Bronchial epithelial cell (primary cell): Measurements from ENCODE around the gene RNU6-9. TPM values are rescaled to one million over a fixed set of nuclear protein-coding genes. Genes with fewer than 3 reads are reported as not detected.
"Not testable (repeated sequence)": the region's sequence is repeated elsewhere in the genome, so short reads cannot be mapped to it uniquely, and the experiment has no call there.

Source experiments
- DNase-seq: peaks from one replicate; pipeline ENCODE4 v3.0.0-alpha.2; 2010; ENCODE audit warnings: low read depth
- FAIRE-seq: peaks from 2 replicates; lab custom pipeline; 2011; peaks lifted over from hg19 to GRCh38; lab: Jason Lieb, UNC
- H3K27me3 ChIP-seq: 2 replicates; pipeline ENCODE4 v1.5.1; 2011; ENCODE audit warnings: low read length; ENCODE audit not compliant: control insufficient read depth, insufficient read depth
- H3K36me3 ChIP-seq: 2 replicates; pipeline ENCODE4 v1.5.1; 2011; ENCODE audit warnings: low read length; ENCODE audit not compliant: control insufficient read depth, insufficient read depth
- H3K4me3 ChIP-seq: 2 replicates; pipeline ENCODE4 v1.5.1; 2011; ENCODE audit warnings: mild to moderate bottlenecking, low read depth, low read length, control low read depth
- total RNA-seq: library from RNA; depleted of rRNA; stranded (reverse); fragments of >200 nt; gene quantifications from 2 replicates; pipeline ENCODE4 v1.2.1, GENCODE V29; 2014
- TF ChIP-seq, protein P1 (sequence below): IDR thresholded peaks from 2 replicates; pipeline ENCODE4 v1.5.1; 2011; ENCODE audit warnings: mild to moderate bottlenecking, moderate library complexity, low read length, control low read depth, inconsistent platforms; ENCODE audit not compliant: insufficient read depth, severe bottlenecking

RNU6-9 gene
- total RNA-seq, 1 donor from 2014 or later = not detected

GRCh38 chr19:850221-850978, 42.9 kb upstream of the RNU6-9 start:
- FAIRE-seq (no peak), DNase-seq (no peak)
- TF ChIP-seq, protein P1, sequence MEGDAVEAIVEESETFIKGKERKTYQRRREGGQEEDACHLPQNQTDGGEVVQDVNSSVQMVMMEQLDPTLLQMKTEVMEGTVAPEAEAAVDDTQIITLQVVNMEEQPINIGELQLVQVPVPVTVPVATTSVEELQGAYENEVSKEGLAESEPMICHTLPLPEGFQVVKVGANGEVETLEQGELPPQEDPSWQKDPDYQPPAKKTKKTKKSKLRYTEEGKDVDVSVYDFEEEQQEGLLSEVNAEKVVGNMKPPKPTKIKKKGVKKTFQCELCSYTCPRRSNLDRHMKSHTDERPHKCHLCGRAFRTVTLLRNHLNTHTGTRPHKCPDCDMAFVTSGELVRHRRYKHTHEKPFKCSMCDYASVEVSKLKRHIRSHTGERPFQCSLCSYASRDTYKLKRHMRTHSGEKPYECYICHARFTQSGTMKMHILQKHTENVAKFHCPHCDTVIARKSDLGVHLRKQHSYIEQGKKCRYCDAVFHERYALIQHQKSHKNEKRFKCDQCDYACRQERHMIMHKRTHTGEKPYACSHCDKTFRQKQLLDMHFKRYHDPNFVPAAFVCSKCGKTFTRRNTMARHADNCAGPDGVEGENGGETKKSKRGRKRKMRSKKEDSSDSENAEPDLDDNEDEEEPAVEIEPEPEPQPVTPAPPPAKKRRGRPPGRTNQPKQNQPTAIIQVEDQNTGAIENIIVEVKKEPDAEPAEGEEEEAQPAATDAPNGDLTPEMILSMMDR = no peak
- Histone ChIP-seq H3K27me3 (peaks cover 1% of the 10 kb centered on the region), H3K36me3 (no peaks in the 10 kb centered on the region), H3K4me3 (no peak overlapping the region)

DNA sequence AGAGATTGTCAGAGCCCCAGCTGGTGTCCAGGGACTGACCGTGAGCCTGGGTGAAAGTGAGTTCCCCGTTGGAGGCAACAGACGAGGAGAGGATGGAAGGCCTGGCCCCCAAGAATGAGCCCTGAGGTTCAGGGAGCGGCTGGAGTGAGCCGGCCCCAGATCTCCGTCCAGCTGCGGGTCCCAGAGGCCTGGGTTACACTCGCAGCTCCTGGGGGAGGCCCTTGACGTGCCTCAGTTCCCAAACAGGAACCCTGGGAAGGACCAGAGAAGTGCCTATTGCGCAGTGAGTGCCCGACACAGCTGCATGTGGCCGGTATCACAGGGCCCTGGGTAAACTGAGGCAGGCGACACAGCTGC, 42.3 kb upstream of the RNU6-9 start:
- no peak for FAIRE-seq
- DNase-seq = no peak
- TF ChIP-seq, protein P1 = no peak
- Histone ChIP-seq H3K36me3 (no peaks in the 10 kb centered on the region), H3K4me3 (no peak overlapping the region), H3K27me3 (peaks cover 1% of the 10 kb centered on the region)

DNA sequence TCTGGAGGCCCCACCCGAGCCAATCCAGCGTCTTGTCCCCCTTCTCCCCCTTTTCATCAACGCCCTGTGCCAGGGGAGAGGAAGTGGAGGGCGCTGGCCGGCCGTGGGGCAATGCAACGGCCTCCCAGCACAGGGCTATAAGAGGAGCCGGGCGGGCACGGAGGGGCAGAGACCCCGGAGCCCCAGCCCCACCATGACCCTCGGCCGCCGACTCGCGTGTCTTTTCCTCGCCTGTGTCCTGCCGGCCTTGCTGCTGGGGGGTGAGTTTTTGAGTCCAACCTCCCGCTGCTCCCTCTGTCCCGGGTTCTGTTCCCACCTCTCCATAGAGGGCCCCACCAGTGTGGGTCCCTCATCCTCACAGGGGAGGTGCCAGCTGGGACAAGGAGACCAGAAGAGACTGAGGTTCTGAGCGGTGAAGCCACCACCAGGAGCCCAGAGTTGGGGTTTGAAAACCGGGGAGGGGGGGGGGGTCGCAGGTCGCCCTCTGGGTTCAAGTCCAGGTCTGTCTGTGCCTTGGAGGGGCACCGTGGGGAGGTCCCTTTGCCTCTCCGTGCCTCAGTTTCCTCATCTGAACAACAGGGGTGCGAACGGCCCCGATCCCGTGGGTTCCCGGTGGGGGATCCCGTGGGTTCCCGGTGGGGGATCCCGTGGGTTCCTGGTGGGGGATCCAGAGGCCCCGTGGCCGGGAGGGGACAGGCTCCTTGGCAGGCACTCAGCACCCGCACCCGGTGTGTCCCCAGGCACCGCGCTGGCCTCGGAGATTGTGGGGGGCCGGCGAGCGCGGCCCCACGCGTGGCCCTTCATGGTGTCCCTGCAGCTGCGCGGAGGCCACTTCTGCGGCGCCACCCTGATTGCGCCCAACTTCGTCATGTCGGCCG, 40.9 kb upstream of the RNU6-9 start, which contains the start of gene ELANE:
ELANE (plus strand) TSS at position 168 of the 878 bp plus-strand sequence; CDS start at position 194, 26 bp downstream.
- no peak for DNase-seq

DNA sequence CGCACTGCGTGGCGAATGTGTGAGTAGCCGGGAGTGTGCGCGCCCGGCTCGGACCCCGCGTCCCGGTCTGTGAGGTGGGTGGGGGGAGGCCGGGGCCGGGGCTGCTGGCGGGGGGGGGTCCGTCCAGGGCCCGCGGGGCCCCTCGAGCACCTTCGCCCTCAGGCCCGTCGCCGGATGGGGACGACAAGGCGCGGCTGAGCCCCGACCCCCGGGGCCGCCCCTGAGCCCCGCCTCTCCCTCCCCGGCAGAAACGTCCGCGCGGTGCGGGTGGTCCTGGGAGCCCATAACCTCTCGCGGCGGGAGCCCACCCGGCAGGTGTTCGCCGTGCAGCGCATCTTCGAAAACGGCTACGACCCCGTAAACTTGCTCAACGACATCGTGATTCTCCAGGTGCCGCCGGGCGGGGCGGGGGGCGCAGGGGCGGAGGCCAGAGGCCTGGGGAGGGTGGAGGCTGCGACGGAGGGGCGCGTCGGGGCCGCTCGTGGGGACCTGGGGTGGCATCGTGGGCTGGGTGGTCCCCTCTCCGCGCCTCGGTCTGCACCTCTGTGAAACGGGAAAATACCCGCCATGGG, 40.2 kb upstream of the RNU6-9 start:
- no peaks in the 10 kb centered on the region for H3K27me3 ChIP-seq
- DNase-seq (no peak), FAIRE-seq (no peak)
- no peaks in the 10 kb centered on the region for H3K36me3 ChIP-seq
- TF ChIP-seq, protein P1 = no peak
- H3K4me3 ChIP-seq = no peak overlapping the region

More for the DNA sequence above, 40.9 kb upstream of the RNU6-9 start, which contains the start of gene ELANE:
- no peak for FAIRE-seq
- no peak within 1 kb of the TSS for H3K4me3 ChIP-seq
- no peaks in the 10 kb centered on the region for H3K36me3 ChIP-seq
- no peaks in the 10 kb centered on the region for H3K27me3 ChIP-seq
- TF ChIP-seq, protein P1 = no peak

GRCh38 chr19:853614-854220, 39.6 kb upstream of the RNU6-9 start:
- H3K4me3 ChIP-seq, H3K27me3 ChIP-seq, FAIRE-seq: not testable (repeated sequence)

More at GRCh38 chr19:853614-854220, 39.6 kb upstream of the RNU6-9 start:
- not testable (repeated sequence) for DNase-seq, H3K36me3 ChIP-seq
